T-cell (primary cell): ENCODE data around the gene SETBP1. TPM values are rescaled to one million over a fixed set of nuclear protein-coding genes. Genes with fewer than 3 reads are reported as not detected.

Experiments used
- ATAC-seq, 4 experiments: fragments of 200-7000 bp in 3 of 4; fragments of 150-1000 bp in 1 of 4; cut with Tn5 transposase; replicated peaks in 1 of 4; 1 replicate in 3 of 4; 2 replicates in 1 of 4; pipeline ENCODE4 v1.10.0; 2021; ENCODE audit warnings: moderate library complexity in 3 of 4, mild to moderate bottlenecking in 2 of 4, moderate number of reproducible peaks in 1 of 4
- CTCF ChIA-PET, 2 donors: fragments of 300-600 bp; sonication (Branson Sonifier 250); formaldehyde crosslinking; loops; one replicate each; lab custom pipeline; 2022; ENCODE audit warnings: antibody characterized with exemption in 2 of 2; lab: Charles Lee
- POLR2A ChIA-PET, 2 donors: fragments of 300-600 bp; sonication (Branson Sonifier 250); formaldehyde crosslinking; loops; one replicate each; lab custom pipeline; 2022; ENCODE audit warnings: antibody characterized with exemption in 2 of 2; lab: Charles Lee
- DNase-seq, 35 experiments: peaks; one replicate each; pipeline versions ENCODE4 v3.0.0 to v3.0.0-alpha.2; 2013 to 2023
- H3K27ac ChIP-seq: one replicate; pipeline ENCODE4 v1.5.1; 2013; ENCODE audit warnings: low read length
- H3K27me3 ChIP-seq, 2 experiments: replicated peaks in 1 of 2; 1 replicate in 1 of 2; 2 replicates in 1 of 2; pipeline versions ENCODE4 v1.6.1 to v1.7.0; 2013; ENCODE audit warnings: low read length in 1 of 2, mixed read lengths in 1 of 2; ENCODE audit not compliant: control insufficient read depth in 2 of 2, insufficient read depth in 2 of 2; ENCODE audit errors: extremely low read depth in 1 of 2
- H3K36me3 ChIP-seq, 2 donors: 1 replicate in 1 of 2; 2 replicates in 1 of 2; pipeline versions ENCODE4 v1.6.1 to v1.7.0; 2013; ENCODE audit warnings: low read length in 1 of 2; ENCODE audit not compliant: control insufficient read depth in 2 of 2, insufficient read depth in 1 of 2; ENCODE audit errors: extremely low read depth in 1 of 2
- H3K4me1 ChIP-seq, 2 experiments: 1 replicate in 1 of 2; 2 replicates in 1 of 2; pipeline versions ENCODE4 v1.6.1 to v1.7.0; 2013; ENCODE audit warnings: low read length in 2 of 2, mixed read lengths in 1 of 2; ENCODE audit not compliant: insufficient read depth in 2 of 2, control insufficient read depth in 1 of 2; ENCODE audit errors: extremely low read depth in 1 of 2
- H3K4me3 ChIP-seq, 2 donors: 1 replicate in 1 of 2; 2 replicates in 1 of 2; pipeline versions ENCODE4 v1.5.1 to v1.7.0; 2013; ENCODE audit warnings: mild to moderate bottlenecking in 2 of 2, low read length in 1 of 2, moderate library complexity in 1 of 2; ENCODE audit not compliant: control insufficient read depth in 1 of 2; ENCODE audit errors: extremely low read depth in 1 of 2
- H3K9me3 ChIP-seq: 2 replicates; pipeline ENCODE4 v1.7.0; 2013
- H3K27ac Mint-ChIP-seq, 2 donors: one replicate each; pipeline ENCODE4 v1.8.0; 2020 to 2021; ENCODE audit warnings: mild to moderate bottlenecking in 2 of 2, mixed read lengths in 2 of 2
- H3K27me3 Mint-ChIP-seq, 2 donors: one replicate each; pipeline ENCODE4 v1.8.0; 2021 to 2022; ENCODE audit warnings: mixed read lengths in 2 of 2
- H3K36me3 Mint-ChIP-seq: one replicate; pipeline ENCODE4 v1.8.0; 2021; ENCODE audit warnings: mixed read lengths
- H3K4me1 Mint-ChIP-seq, 3 donors: one replicate each; pipeline ENCODE4 v1.8.0; 2020 to 2022; ENCODE audit warnings: mixed read lengths in 3 of 3, mild to moderate bottlenecking in 1 of 3
- H3K4me3 Mint-ChIP-seq, 3 donors: one replicate each; pipeline ENCODE4 v1.8.0; 2020 to 2022; ENCODE audit warnings: mild to moderate bottlenecking in 3 of 3, mixed read lengths in 3 of 3, moderate library complexity in 3 of 3
- H3K9me3 Mint-ChIP-seq, 3 donors: one replicate each; pipeline ENCODE4 v1.8.0; 2020 to 2022; ENCODE audit warnings: mixed read lengths in 3 of 3
- WGBS: methylation state at CpG from one replicate; pipeline ENCODE4 v1.1.5; 2013; ENCODE audit warnings: missing lambda C conversion rate; ENCODE audit not compliant: insufficient coverage; 5-methylcytosine and 5-hydroxymethylcytosine counted together
- total RNA-seq, 35 experiments: library from RNA in 6 of 35; stranded (reverse) in 6 of 35; fragments of 120-200 nt in 1 of 35; gene quantifications; one replicate each; pipeline versions ENCODE4 v1.2.1 to v1.2.4 and lab custom pipeline; 2013 to 2026

SETBP1 gene
- total RNA-seq, 5 donors from 2014 or later (not counting 1 experiment from before 2014, with no cell fraction given), result 1.6 to 5.7 (median 3.2) TPM

DNA sequence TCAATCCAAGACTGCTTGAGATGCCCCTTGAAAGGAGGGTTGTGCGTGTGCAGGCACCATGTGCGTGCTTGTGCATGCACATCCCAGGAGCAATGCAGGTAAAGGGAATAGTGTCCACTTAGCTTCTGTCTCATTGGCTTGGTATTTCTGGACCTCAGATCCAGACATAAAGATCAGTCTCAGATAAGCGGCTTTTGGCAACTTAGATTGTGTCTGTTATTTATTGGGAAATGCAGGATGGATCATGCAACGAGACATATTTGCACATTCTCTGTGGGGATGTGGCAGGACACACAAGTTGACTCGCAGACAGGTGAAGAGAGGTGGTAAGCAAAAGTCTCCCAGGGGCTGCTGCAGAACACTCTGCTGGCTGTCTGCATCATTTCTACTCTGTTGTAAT, 67.9 kb downstream of the SETBP1 start:
- Mint-ChIP-seq H3K9me3 (no peaks in the 10 kb centered on the region), H3K27me3 (peaks cover 0 to 2% of the 10 kb centered on the region in 2 donors), H3K36me3 (no peaks in the 10 kb centered on the region), H3K27ac (no peak overlapping the region), H3K4me3 (no peak overlapping the region), H3K4me1 (peaks cover 0 to 7% (median 0%) of the 10 kb centered on the region in 3 donors)
- H3K36me3 ChIP-seq, result no peaks in the 10 kb centered on the region
- H3K27ac ChIP-seq, result no peak overlapping the region
- H3K4me1 ChIP-seq, result no peaks in the 10 kb centered on the region
- ChIA-PET POLR2A (no interaction called here), CTCF (no interaction called here)
- 92% methylated on average over 2 of the region's 5 CpGs for WGBS
- ATAC-seq (no peak), DNase-seq (no peak)
- no peaks in the 10 kb centered on the region for H3K27me3 ChIP-seq
- H3K9me3 ChIP-seq, result no peaks in the 10 kb centered on the region
- H3K4me3 ChIP-seq, result no peak overlapping the region

DNA sequence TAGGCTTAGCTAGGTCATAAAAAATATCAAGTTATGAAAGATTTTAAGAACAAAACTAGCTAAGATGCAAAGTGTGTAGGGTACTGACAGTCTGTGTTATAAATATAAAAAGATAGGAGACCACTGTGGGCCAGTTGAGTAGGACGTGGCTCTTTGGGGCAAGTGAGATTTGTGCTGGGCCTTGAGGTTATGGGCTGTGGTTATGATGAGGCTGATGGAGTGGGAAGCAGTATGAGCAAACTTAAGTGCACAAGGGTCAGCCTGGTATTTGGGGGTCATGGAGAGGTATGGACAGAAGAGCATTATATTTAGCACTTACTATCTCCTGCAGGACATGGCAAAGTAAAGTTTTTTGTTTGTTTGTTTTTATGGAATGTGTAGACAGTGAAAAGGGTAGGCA, 70.1 kb downstream of the SETBP1 start:
- H3K4me3 Mint-ChIP-seq, result no peak overlapping the region
- peaks cover 0 to 7% (median 0%) of the 10 kb centered on the region in 3 donors for H3K4me1 Mint-ChIP-seq
- peaks cover 0 to 2% of the 10 kb centered on the region in 2 donors for H3K27me3 Mint-ChIP-seq
- ChIA-PET CTCF (no interaction called here), POLR2A (no interaction called here)
- H3K9me3 Mint-ChIP-seq, result no peaks in the 10 kb centered on the region
- H3K27ac Mint-ChIP-seq, result no peak overlapping the region
- 63% methylated on average over 1 of the region's 1 CpG for WGBS
- Histone ChIP-seq H3K36me3 (no peaks in the 10 kb centered on the region), H3K9me3 (no peaks in the 10 kb centered on the region), H3K4me3 (no peak overlapping the region), H3K4me1 (no peaks in the 10 kb centered on the region), H3K27ac (no peak overlapping the region), H3K27me3 (no peaks in the 10 kb centered on the region)
- no peaks in the 10 kb centered on the region for H3K36me3 Mint-ChIP-seq
- ATAC-seq, result no peak
- DNase-seq, result no peak

GRCh38 chr18:44754567-44754966, 73.9 kb downstream of the SETBP1 start:
- DNase-seq, result no peak
- POLR2A ChIA-PET, result no interaction called here
- ATAC-seq, result no peak
- Histone ChIP-seq H3K27ac (no peak overlapping the region), H3K27me3 (no peaks in the 10 kb centered on the region), H3K4me1 (peaks cover under 1 to 7% of the 10 kb centered on the region in 2 experiments), H3K4me3 (no peak overlapping the region), H3K9me3 (no peaks in the 10 kb centered on the region), H3K36me3 (no peaks in the 10 kb centered on the region)
- no peaks in the 10 kb centered on the region for H3K27me3 Mint-ChIP-seq
- no peak overlapping the region for H3K27ac Mint-ChIP-seq
- H3K4me3 Mint-ChIP-seq, result no peak overlapping the region
- no peaks in the 10 kb centered on the region for H3K9me3 Mint-ChIP-seq
- H3K4me1 Mint-ChIP-seq, result peaks cover 10 to 21% (median 11%) of the 10 kb centered on the region in 3 donors
- CTCF ChIA-PET, result no interaction called here
- WGBS, result 100% methylated on average over 1 of the region's 2 CpGs
- H3K36me3 Mint-ChIP-seq, result no peaks in the 10 kb centered on the region

DNA sequence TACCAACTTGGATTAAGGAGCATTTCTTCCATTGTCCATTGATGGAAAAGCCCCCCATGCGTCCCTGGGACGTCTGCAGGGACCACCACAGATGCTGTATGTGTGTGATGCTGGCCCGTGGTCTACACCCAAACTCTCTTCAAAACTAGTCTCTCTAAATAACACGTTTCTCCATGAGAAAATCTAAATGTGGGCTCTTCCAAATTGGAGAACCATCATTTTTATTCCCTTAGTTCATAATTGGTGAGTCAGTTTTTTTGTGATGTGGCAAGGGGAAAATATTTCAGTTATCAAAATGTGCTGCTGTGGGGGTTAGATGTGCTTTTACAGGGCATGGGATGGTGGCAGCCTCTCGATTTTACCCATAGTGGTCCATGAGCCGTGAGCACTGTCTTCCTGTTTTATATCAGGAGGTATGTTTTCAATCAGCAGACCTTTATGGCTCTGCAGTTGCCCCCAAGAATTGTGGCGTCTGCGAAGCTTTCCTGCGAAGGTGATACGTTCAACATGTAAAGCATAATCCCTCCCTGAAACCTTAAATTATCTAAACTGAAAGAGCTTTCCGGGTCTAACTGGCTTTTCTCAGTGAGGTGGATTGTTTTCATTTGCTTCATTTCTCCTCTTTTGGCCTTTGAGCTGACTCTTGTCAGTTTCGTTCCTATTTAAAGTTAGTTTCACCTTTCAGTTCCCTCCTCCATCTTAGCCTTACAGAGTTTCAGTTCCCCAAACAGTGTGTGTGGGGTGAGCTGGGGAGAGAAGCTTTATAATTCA, 78.4 kb downstream of the SETBP1 start:
- Mint-ChIP-seq H3K4me3 (peak overlapping the region; percentile 25 to 64 (median 59)), H3K4me1 (peaks cover 20 to 26% (median 21%) of the 10 kb centered on the region in 3 donors), H3K36me3 (no peaks in the 10 kb centered on the region), H3K27me3 (no peaks in the 10 kb centered on the region), H3K27ac (peak overlapping the region; percentile 89 to 90), H3K9me3 (peaks cover 0 to 3% (median 0%) of the 10 kb centered on the region in 3 donors)
- H3K4me1 ChIP-seq, result peaks cover 10 to 15% of the 10 kb centered on the region in 2 experiments
- H3K36me3 ChIP-seq, result no peaks in the 10 kb centered on the region
- ATAC-seq (peak; percentile 44 to 71 (median 54)), DNase-seq (peak in 2 of 35 experiments; percentile 6 to 26)
- POLR2A ChIA-PET, result no interaction called here
- H3K4me3 ChIP-seq, result peak overlapping the region in 1 of 2 donors; percentile 18
- CTCF ChIA-PET, result no interaction called here
- no CpG with 5 or more reads among the region's 12 CpGs for WGBS
- no peaks in the 10 kb centered on the region for H3K9me3 ChIP-seq
- H3K27me3 ChIP-seq, result no peaks in the 10 kb centered on the region
- peak overlapping the region; percentile 59 for H3K27ac ChIP-seq

- peak overlapping the region; percentile 32 to 64 (median 46) for H3K4me3 Mint-ChIP-seq
- H3K9me3 Mint-ChIP-seq, result peaks cover 0 to 3% (median 0%) of the 10 kb centered on the region in 3 donors
- peak in 1 of 35 experiments; percentile 17 for DNase-seq
- no CpG with 5 or more reads among the region's 1 CpG for WGBS
- Histone ChIP-seq H3K27ac (peak overlapping the region; percentile 59), H3K4me1 (peaks cover 10 to 15% of the 10 kb centered on the region in 2 experiments), H3K4me3 (no peak overlapping the region), H3K36me3 (no peaks in the 10 kb centered on the region), H3K27me3 (no peaks in the 10 kb centered on the region), H3K9me3 (no peaks in the 10 kb centered on the region)
- ChIA-PET CTCF (interaction anchor here in 1 of 2 donors (0.5 kb wide), 1 partner anchor 1338 kb away, joined by 3 read pairs; the partner anchor contains the start of gene ATP5F1A), POLR2A (no interaction called here)
- ATAC-seq, result peak in 3 of 4 experiments; percentile 33 to 53 (median 40)
- peak overlapping the region; percentile 89 to 90 for H3K27ac Mint-ChIP-seq
- peaks cover 20 to 26% (median 21%) of the 10 kb centered on the region in 3 donors for H3K4me1 Mint-ChIP-seq
- no peaks in the 10 kb centered on the region for H3K27me3 Mint-ChIP-seq
- no peaks in the 10 kb centered on the region for H3K36me3 Mint-ChIP-seq
These were observed 79.2 kb downstream of the SETBP1 start for GRCh38 chr18:44759925-44760342.

GRCh38 chr18:44761812-44762211, 81.1 kb downstream of the SETBP1 start:
- Histone ChIP-seq H3K36me3 (no peaks in the 10 kb centered on the region), H3K4me3 (no peak overlapping the region), H3K9me3 (no peaks in the 10 kb centered on the region), H3K27ac (no peak overlapping the region), H3K27me3 (no peaks in the 10 kb centered on the region), H3K4me1 (peaks cover 10 to 15% of the 10 kb centered on the region in 2 experiments)
- DNase-seq (no peak), ATAC-seq (no peak)
- no peak overlapping the region for H3K4me3 Mint-ChIP-seq
- POLR2A ChIA-PET, result interaction anchor here in 1 of 2 donors (0.6 kb wide), 1 partner anchor 91 kb away, joined by 3 read pairs; no protein-coding TSS in a partner anchor
- no peaks in the 10 kb centered on the region for H3K36me3 Mint-ChIP-seq
- no peaks in the 10 kb centered on the region for H3K27me3 Mint-ChIP-seq
- 90% methylated on average over 3 of the region's 3 CpGs for WGBS
- H3K27ac Mint-ChIP-seq, result no peak overlapping the region
- H3K9me3 Mint-ChIP-seq, result peaks cover 0 to 3% (median 0%) of the 10 kb centered on the region in 3 donors
- peaks cover 20 to 26% (median 21%) of the 10 kb centered on the region in 3 donors for H3K4me1 Mint-ChIP-seq
- CTCF ChIA-PET, result interaction anchor here in 1 of 2 donors (0.9 kb wide), 1 partner anchor 83 kb away, joined by 3 read pairs; no protein-coding TSS in a partner anchor
